ENCODE measurements around the gene TLCD1. TPM values are rescaled to one million over a fixed set of nuclear protein-coding genes. Genes with fewer than 3 reads are reported as not detected.

Gene TLCD1
- total RNA-seq, 1 experiment from 2014 or later: 50.7 TPM

GRCh38 chr17:28723159-28723835 is 2.7 kb downstream of the TLCD1 start:
- peaks cover 14% of the 10 kb centered on the region; the same call in 1 of the 2 replicates for H3K79me2 ChIP-seq (ENCODE audit: insufficient read depth, low read length)
- H3K4me1 Mint-ChIP-seq: peaks cover 39 to 60% of the 10 kb centered on the region in 2 experiments
- 0 out of 2 replicates have a peak, but pooled peaks cover 7% of the 10 kb centered on the region for H3K4me1 ChIP-seq (ENCODE audit: insufficient read depth, low read length)

More at GRCh38 chr17:28723159-28723835, 2.7 kb downstream of the TLCD1 start:
- H3K56ac ChIP-seq (ENCODE audit: insufficient read length, low read depth, low read length): no peak overlapping the region
- no peak overlapping the region for H4K91ac ChIP-seq (ENCODE audit: insufficient read length, low read depth, low read length)
- no peak overlapping the region for H4K5ac ChIP-seq (ENCODE audit: insufficient read length, low read depth, low read length)
- H3K27me3 ChIP-seq (ENCODE audit: insufficient read depth, low read length): no peaks in the 10 kb centered on the region
- H2BK20ac ChIP-seq (ENCODE audit: low read depth, low read length, poor library complexity, severe bottlenecking): no peak overlapping the region
- no peak overlapping the region for H3K18ac ChIP-seq (ENCODE audit: insufficient read length, low read depth, low read length)
- no peak for DNase-seq
- no peak overlapping the region for H3T11ph ChIP-seq (ENCODE audit: low read length)
- H3K9me3 Mint-ChIP-seq: no peaks in the 10 kb centered on the region; a peak in 2 of 5 replicates
- H2BK12ac ChIP-seq (ENCODE audit: insufficient read length, low read depth, low read length): no peak overlapping the region
- H3K9me3 ChIP-seq (ENCODE audit: control insufficient read depth, low read depth, low read length): no peaks in the 10 kb centered on the region
- no peak for TF ChIP-seq CTCF (conservative IDR thresholded peaks at IDR 0.05)
- no peak overlapping the region for H2BK5ac ChIP-seq (ENCODE audit: insufficient read length, low read length)
- peak overlapping the region; percentile 90 for H3K4me2 ChIP-seq (ENCODE audit: insufficient read depth, insufficient read length, low read length)
- H2AK5ac ChIP-seq (ENCODE audit: insufficient read length, low read length): no peak overlapping the region
- no peak overlapping the region for H2AFZ ChIP-seq (ENCODE audit: low read length)
- H2BK15ac ChIP-seq (ENCODE audit: low read depth, low read length): no peak overlapping the region
- H3K4me3 Mint-ChIP-seq: peak overlapping the region; percentile 48 to 96
- no peak overlapping the region for H3K23ac ChIP-seq (ENCODE audit: insufficient read length, low read depth, low read length)
- peaks cover 3% of the 10 kb centered on the region for H3K79me1 ChIP-seq (ENCODE audit: insufficient read depth, low read depth, low read length, poor library complexity, severe bottlenecking)
- H3K36me3 Mint-ChIP-seq (ENCODE audit: insufficient read depth in 1 of 3, low read depth in 3 of 3): peaks cover 45 to 56% (median 49%) of the 10 kb centered on the region in 3 experiments
- peak overlapping the region in 2 of 3 experiments; percentile 31 to 70; a peak in 4 of 7 replicates for H3K27ac Mint-ChIP-seq
- no peak overlapping the region for H4K8ac ChIP-seq (replicated peaks; ENCODE audit: insufficient read length, low read depth, low read length)
- no peaks in the 10 kb centered on the region for H4K20me1 ChIP-seq (ENCODE audit: control insufficient read depth, insufficient read depth, insufficient read length)
- H3K4ac ChIP-seq (ENCODE audit: low read depth, low read length): no peak overlapping the region
- no peak overlapping the region for H3K27ac ChIP-seq (ENCODE audit: insufficient read length, low read depth, low read length)
- no peak overlapping the region for H2BK120ac ChIP-seq (ENCODE audit: low read depth, low read length, poor library complexity, severe bottlenecking)
- H3K14ac ChIP-seq (ENCODE audit: insufficient read depth, low read length): no peak overlapping the region
- H3K23me2 ChIP-seq (ENCODE audit: insufficient read length, low read depth, low read length, poor library complexity, severe bottlenecking): peaks cover 34% of the 10 kb centered on the region
- no peak overlapping the region for H3K9ac ChIP-seq (ENCODE audit: extremely low read depth, insufficient read length, low read length)
- no peaks in the 10 kb centered on the region; the same call in 1 of the 2 replicates for H3K27me3 Mint-ChIP-seq (ENCODE audit: low read depth)
- WGBS (ENCODE audit: extremely low coverage, insufficient read length, low lambda C conversion rate): no CpG with 5 or more reads among the region's 6 CpGs

All from H9 (cell line).